Fibroblast of skin of right biceps (primary cell): ENCODE results near the gene BAIAP2.
A peak's percentile ranks its signal among the peaks of the same experiment; 100 is the strongest.
"Not testable (repeated sequence)": the region's sequence is repeated elsewhere in the genome, so short reads cannot be mapped to it uniquely, and the experiment has no call there.

Experiments
- DNase-seq: peaks from one replicate; pipeline ENCODE4 v3.0.0-alpha.2; 2013

The BAIAP2 gene

GRCh38 chr17:81022344-81022676, 12.6 kb upstream of the BAIAP2 start:
- no peak for DNase-seq

DNA sequence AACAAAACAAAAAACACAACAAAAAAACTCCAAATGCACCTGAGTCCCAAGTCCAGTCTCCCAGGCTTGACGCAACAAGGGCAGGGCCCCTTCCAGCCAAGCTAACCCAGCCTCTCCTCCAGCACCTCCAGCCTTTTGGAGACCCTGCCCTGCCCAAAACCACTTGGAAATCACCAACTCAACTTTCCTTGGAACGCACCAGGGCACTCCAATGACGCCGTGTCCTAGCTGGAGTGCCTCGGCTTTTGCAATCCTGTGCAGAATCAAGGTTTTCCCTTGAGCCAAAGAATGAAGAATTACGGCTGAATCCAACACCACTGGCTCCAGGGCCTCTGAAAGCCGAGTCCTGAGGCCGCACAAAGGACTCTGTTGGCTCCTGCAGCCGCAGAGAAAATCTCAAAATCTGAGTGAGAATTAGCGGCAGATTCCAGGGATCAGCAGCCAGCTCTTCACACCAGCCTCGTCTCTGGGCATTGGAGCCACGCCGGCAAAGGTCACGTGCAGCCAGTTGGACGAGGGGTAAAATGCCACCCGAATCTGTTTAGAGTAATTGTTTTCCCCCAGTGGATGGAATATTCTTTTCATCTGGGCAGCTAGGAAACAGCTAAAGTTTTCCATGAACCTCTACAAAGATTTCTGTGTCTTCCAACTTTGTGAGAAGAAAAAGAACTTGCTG, 9.7 kb upstream of the BAIAP2 start:
- no peak for DNase-seq

GRCh38 chr17:81025741-81026129, 9.2 kb upstream of the BAIAP2 start:
- no peak for DNase-seq

DNA sequence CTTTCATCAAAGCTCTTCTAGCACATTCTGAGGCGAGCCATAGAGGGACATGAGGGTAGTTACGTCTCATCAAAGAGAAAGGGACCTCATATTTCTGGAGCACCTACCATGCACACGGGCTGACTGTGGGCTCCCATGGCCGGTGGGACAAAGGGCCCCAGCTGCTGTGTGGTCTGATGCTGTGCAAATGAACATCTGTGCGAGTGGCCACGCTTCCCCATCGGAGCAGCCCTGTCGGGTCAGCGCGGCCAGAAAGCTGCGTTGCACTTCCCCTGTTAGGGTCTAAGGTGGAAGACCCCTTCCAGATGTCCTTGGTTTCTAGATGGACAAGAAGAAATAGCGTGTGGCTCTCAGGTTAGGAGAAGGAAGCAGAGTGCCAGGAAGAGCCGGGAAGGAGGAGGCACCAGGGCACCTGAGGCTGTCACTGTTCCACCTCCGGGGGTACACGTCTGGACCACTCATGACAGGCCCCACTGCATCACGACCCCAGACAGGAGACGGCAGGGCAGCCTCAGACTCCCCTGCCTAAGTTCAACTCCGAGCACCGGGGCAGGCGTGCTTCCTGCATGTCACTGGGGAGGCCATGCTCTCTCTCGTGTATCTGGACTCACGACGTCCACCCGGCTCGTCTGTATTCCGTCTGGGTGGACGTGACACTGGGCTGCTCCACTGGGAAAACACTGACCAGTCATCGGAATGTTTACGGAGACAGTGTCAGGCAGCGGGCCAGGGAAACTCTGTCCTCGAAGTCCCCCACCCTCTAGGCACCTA, 8.5 kb upstream of the BAIAP2 start:
- DNase-seq, result no peak

DNA sequence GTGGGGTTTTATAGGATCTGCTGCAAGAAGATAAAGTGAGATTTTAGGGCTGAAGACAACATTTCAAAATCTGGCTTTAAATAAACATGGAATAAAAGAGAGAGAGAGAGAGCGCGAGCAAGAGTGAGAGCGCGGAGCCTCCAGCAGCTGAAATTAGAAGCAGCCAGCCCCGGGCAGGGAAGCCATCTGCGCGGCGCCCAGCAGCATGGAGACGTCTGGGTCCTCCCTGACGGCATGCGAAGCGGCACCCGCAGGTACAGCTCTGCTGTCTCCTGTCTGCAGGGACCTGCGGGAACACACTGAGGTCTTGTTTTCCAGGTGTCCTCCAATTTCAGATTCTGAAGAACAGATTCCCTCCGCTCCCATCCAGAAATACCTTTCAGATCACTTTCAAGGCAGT, 7.9 kb upstream of the BAIAP2 start:
- DNase-seq, result no peak

DNA sequence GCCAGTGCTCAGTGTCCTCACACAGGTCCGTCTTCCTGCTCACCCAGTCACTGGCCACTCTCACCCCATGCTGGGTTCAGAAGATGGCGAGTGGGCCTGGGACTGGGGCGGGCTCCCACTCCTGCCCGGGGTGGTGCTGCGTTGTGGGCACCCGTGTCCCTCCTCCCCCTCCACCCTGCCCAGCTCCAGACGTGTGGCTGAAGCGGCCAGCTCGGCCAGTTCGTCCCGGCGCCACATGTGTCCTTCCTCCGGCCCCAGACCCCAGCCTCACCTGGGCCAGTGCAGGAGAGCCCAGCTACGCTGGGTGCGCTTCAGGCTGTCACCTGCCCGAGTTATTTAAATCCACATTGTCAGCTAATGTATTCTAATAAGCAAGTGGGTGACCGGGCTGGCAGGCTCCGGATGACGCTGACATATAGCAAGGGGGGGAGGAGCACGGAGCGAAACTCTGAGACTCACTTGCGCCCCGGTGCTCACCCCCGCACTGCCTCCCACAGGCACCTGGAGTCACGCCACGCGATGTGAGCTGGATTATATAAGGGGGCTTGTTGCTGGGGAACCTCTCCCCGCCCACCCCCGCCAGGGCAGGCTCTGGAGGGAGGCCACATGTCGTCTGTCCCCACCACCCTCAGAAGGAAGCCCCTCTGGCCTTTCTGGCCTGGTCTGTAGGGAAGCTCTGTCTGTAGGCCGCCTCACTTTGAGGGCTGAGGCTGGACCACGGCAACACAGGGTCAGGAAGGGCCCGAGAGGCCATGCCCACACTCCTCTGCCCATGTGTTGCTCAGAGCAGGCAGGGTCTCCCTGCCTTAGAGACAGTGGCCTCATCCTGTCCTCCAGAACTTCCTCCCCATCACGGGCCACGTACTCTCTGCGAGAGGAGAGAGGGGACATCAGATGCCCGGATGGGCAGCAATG, 7.1 kb upstream of the BAIAP2 start:
- no peak for DNase-seq

GRCh38 chr17:81028506-81028858, 6.5 kb upstream of the BAIAP2 start:
- DNase-seq, result no peak

GRCh38 chr17:81029859-81030258, 5.1 kb upstream of the BAIAP2 start:
- no peak for DNase-seq

DNA sequence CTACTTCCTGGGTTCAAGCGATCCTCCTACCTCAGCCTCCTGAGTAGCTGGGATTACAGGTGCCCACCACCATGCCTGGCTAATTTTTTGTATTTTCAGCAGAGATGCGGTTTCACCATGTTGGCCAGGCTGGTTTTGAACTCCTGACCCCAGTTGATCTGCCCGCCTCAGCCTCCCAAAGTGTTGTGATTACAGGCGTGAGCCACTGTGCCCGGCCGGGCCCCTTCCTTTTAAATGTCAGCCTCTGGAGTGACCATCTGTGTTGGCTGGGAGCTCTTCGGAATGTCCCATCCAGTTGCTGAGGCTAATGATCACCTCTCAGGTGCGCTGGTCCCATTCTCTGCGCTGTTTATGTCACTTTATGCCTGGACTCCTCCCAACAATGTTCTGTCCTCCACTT, 4.6 kb upstream of the BAIAP2 start:
- DNase-seq, result not testable (repeated sequence)

- DNase-seq, result no peak
These were observed 4.0 kb upstream of the BAIAP2 start for GRCh38 chr17:81030741-81031565.

- DNase-seq, result no peak
These were observed 3.1 kb upstream of the BAIAP2 start for GRCh38 chr17:81031566-81032550.

DNA sequence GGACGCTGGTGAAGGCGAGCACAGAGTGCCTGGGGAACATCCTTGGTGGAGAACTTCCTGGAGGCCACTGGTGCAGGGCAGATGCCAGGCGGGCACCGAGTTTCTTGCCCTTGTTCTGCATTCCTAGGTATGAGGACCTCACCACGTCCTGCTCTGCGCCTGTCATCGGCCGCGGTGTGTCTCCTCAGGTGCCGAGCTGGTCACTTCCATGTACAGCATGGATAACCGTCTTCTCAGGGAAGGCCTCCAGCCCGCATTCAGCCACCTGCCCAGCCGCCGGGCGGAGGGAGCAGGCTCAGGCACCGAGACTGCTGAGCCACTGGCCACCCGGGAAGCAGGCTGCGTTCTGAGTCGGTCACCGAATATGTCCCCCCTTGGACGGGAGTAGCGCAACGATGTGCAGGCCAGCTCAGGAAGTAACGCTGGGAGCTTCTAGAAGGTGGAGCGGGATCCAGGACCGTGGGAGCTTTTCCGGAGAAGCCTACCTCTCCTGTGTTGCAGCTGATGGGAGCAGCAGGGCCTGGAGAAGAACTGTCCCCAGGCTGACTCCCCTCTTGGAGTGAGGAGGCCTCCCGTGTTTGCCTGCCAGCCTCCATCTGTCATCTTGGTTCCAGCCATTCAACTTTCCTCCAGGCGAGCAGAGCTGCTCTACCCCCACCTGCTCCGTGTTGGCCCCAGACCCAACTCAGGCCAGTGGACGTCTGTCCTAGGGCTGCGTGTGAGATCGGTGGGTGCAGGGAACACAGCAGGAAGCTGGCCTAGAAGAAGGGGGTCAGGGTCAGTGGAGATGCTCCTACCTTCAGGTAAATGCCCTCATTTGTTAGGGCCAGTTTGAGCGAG, 2.1 kb upstream of the BAIAP2 start:
- DNase-seq, result no peak

DNA sequence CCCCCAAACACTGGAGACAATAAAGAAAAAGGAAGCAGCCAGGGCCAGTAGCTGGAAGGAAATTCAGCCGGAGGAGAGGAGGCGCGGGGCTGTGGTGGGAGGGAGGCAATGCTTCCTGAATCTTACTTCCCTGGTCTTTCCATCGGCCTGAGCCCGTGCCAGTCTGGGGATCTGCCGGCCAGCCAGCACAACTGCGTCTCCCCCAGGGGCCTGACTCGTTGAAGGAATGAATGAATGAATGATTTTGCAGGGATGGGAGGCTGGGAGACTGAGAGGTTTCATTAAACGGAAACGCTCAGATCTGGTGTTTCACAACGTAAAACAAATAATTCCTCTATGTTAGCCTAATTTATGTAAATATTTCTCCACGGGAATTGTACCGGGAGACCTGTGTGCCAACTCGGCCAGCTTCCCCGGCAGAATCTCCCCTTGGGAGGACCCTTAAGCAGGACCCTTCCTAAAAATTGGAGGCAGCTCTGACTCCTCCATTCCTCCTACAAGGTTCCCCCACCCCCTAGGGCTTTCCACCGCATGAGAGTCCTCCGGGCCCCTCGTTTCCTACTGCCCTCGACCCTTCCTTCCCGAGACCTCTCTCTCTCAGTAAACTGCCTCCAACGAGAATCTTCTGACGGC, 1.3 kb upstream of the BAIAP2 start:
- DNase-seq, result no peak

DNA sequence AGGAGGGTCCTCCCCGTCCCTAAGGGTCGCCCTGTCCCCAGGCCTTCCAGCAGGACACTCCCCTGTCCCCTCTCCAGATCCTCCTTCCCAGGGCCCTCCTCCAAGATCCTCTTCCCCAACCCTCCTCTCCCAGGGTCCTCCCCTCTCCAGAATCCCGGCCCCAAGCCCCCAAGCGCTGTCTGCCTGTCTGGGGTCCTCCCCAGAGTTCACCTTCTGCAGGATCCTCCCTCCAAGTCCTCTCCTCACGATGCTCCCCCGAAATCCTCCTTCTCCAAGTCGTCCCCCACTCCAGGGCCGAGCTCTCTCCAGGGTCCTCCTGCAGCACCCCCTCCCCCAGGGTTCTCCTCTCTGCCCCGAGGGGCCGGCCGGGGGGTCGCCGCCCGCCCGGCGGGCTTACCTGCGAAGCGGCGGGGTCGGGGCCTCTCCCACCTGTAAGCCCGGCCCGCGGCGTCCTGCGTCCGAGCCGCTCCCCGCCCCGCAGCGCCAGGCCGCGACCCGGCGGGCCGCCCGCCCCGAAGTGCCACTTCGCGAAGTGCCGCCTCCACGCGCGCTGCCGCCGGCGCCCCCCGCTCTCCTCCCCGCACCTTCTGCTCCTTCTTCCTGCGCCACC, 678 bp upstream of the BAIAP2 start:
- peak; percentile 13 for DNase-seq

- DNase-seq, result peak; percentile 14
These were observed 708 bp downstream of the BAIAP2 start for GRCh38 chr17:81035521-81036196.

GRCh38 chr17:81036197-81036941, 1.4 kb downstream of the BAIAP2 start:
- DNase-seq, result peak; percentile 21

DNA sequence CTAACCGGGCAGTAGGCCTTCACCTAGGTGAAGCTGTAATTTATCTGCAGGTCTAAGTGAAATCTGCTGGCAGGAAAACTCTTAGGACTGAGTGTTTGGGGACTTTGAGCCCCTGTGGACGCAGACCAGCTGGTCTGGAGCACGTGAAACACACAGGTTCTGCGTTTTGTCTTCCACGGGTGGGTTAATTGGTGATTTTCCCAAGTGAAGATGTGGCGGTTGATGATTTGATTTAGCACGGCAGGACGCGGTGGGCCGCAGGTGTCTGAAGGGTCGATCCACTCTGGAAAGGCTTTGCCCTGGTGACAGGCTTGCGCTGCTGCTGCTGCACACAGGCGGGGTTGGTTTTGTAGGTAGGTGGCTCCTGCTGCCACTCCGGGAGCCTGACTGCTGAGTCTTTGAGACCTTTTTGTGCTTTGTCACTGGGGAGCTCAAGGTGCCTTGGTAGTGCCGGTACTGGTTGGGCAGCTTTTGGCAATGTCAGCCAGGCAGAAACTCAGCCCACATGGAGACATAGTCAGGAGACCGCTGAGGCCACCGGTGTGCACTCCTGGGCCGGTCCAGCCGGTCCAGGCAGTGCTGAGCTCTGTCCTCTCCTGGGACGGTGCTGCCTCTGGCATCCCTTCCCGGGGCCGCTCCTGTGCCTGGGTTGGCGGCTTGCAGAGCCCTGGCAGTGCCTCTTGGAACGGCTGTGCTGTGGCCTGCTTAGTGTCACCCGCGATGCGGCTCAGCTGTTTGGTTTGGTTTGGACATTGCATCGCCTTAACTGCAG, 2.3 kb downstream of the BAIAP2 start:
- DNase-seq, result no peak
